OCI-LY1 (cell line): ENCODE data around the gene IZUMO1.

ENCODE experiments used
- H2AFZ ChIP-seq: fragments of 200-600 bp; sonication (generic), shearing (Covaris generic); 2 replicates; pipeline ENCODE4 v1.6.0; 2014; ENCODE audit warnings: antibody characterized with exemption, mild to moderate bottlenecking, low read length
- H3F3A ChIP-seq: fragments of 200-600 bp; sonication (generic), shearing (Covaris generic); 2 replicates; pipeline ENCODE4 v1.6.0; 2014; ENCODE audit warnings: mild to moderate bottlenecking, antibody characterized with exemption, low read length, moderate library complexity; ENCODE audit not compliant: insufficient read depth
- H3K27ac ChIP-seq: fragments of 200-600 bp; sonication (generic); 2 replicates; pipeline ENCODE4 v1.5.1; 2014; ENCODE audit warnings: low read length, mixed run types, mild to moderate bottlenecking, low read depth; ENCODE audit not compliant: poor library complexity, severe bottlenecking
- H3K27me3 ChIP-seq: fragments of 200-600 bp; sonication (generic); 2 replicates; pipeline ENCODE4 v1.6.0; 2014; ENCODE audit warnings: antibody characterized with exemption, mild to moderate bottlenecking, low read length, moderate library complexity; ENCODE audit not compliant: insufficient read depth
- H3K36me3 ChIP-seq: fragments of 200-600 bp; sonication (generic); 2 replicates; pipeline ENCODE4 v1.6.1; 2014; ENCODE audit warnings: mild to moderate bottlenecking, antibody characterized with exemption, low read length, moderate library complexity, mixed read lengths; ENCODE audit not compliant: insufficient read depth
- H3K4me1 ChIP-seq: fragments of 200-600 bp; sonication (generic); 2 replicates; pipeline ENCODE4 v1.5.1; 2014; ENCODE audit warnings: mild to moderate bottlenecking, low read length, moderate library complexity; ENCODE audit not compliant: insufficient read depth, severe bottlenecking
- H3K4me2 ChIP-seq: fragments of 200-600 bp; sonication (generic), shearing (Covaris generic); 2 replicates; pipeline ENCODE4 v1.6.1; 2014; ENCODE audit warnings: low read length
- H3K4me3 ChIP-seq: fragments of 200-600 bp; sonication (generic); 2 replicates; pipeline ENCODE4 v1.5.1; 2014; ENCODE audit warnings: low read length, low read depth, mild to moderate bottlenecking, mixed read lengths; ENCODE audit not compliant: poor library complexity, severe bottlenecking
- H3K79me2 ChIP-seq: fragments of 200-600 bp; shearing (Covaris generic); 2 replicates; pipeline ENCODE4 v1.6.1; 2016; ENCODE audit warnings: mixed run types, low read length, mixed read lengths; ENCODE audit not compliant: insufficient read depth
- H3K9ac ChIP-seq: fragments of 200-600 bp; sonication (generic), shearing (Covaris generic); 2 replicates; pipeline ENCODE4 v1.6.1; 2014; ENCODE audit warnings: mild to moderate bottlenecking, low read length, mixed read lengths
- H3K9me2 ChIP-seq: fragments of 200-600 bp; sonication (generic), shearing (Covaris generic); 2 replicates; pipeline ENCODE4 v1.6.1; 2014; ENCODE audit warnings: low read depth, mild to moderate bottlenecking, low read length, mixed read lengths
- H3K9me3 ChIP-seq: fragments of 200-600 bp; shearing (Covaris generic); 2 replicates; pipeline ENCODE4 v1.6.1; 2014; ENCODE audit warnings: low read length, mixed read lengths
- H4K20me1 ChIP-seq: fragments of 200-600 bp; sonication (generic), shearing (Covaris generic); 2 replicates; pipeline ENCODE4 v1.6.0; 2016; ENCODE audit warnings: mild to moderate bottlenecking, low read length; ENCODE audit not compliant: insufficient read depth
- EZH2 ChIP-seq: fragments of 200-600 bp; sonication (generic), shearing (Covaris generic); IDR thresholded peaks from 2 replicates; pipeline ENCODE4 v1.8.0; 2017; ENCODE audit warnings: borderline replicate concordance, mixed run types, mild to moderate bottlenecking, antibody characterized with exemption, low read length, moderate library complexity, mixed read lengths
- TF ChIP-seq, protein P1 (sequence below): fragments of 200-600 bp; sonication (generic), shearing (Covaris generic); IDR thresholded peaks from 2 replicates; pipeline ENCODE4 v1.5.1; 2017; ENCODE audit warnings: mild to moderate bottlenecking, antibody characterized with exemption, low read length, moderate library complexity, mixed read lengths

The IZUMO1 gene

GRCh38 chr19:48713041-48713863 is 33.5 kb downstream of the IZUMO1 start:
- Histone ChIP-seq H2AFZ (peak overlapping the region; percentile 45; the same call in 1 of the 2 replicates), H3K4me2 (peak overlapping the region; percentile 74), H3K4me3 (peak overlapping the region; percentile 65), H3F3A (no peaks in the 10 kb centered on the region), H3K9ac (peak overlapping the region; percentile 60), H3K9me3 (no peaks in the 10 kb centered on the region), H3K27me3 (peaks cover 5% of the 10 kb centered on the region; the same call in 1 of the 2 replicates), H3K9me2 (no peaks in the 10 kb centered on the region), H3K79me2 (no peaks in the 10 kb centered on the region), H3K27ac (no peak overlapping the region), H3K4me1 (peaks cover 28% of the 10 kb centered on the region), H4K20me1 (no peaks in the 10 kb centered on the region), H3K36me3 (no peaks in the 10 kb centered on the region; the same call in 1 of the 2 replicates)
- no peak for TF ChIP-seq EZH2
- TF ChIP-seq, protein P1, sequence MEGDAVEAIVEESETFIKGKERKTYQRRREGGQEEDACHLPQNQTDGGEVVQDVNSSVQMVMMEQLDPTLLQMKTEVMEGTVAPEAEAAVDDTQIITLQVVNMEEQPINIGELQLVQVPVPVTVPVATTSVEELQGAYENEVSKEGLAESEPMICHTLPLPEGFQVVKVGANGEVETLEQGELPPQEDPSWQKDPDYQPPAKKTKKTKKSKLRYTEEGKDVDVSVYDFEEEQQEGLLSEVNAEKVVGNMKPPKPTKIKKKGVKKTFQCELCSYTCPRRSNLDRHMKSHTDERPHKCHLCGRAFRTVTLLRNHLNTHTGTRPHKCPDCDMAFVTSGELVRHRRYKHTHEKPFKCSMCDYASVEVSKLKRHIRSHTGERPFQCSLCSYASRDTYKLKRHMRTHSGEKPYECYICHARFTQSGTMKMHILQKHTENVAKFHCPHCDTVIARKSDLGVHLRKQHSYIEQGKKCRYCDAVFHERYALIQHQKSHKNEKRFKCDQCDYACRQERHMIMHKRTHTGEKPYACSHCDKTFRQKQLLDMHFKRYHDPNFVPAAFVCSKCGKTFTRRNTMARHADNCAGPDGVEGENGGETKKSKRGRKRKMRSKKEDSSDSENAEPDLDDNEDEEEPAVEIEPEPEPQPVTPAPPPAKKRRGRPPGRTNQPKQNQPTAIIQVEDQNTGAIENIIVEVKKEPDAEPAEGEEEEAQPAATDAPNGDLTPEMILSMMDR, result no peak

GRCh38 chr19:48711106-48711662 is 35.5 kb downstream of the IZUMO1 start:
- TF ChIP-seq, protein P1, result no peak
- TF ChIP-seq EZH2, result no peak
- Histone ChIP-seq H3K27ac (no peak overlapping the region), H3K9me3 (no peaks in the 10 kb centered on the region)

GRCh38 chr19:48708471-48708870 is 38.2 kb downstream of the IZUMO1 start:
- Histone ChIP-seq H3K9me3 (no peaks in the 10 kb centered on the region), H3K4me2 (no peak overlapping the region), H3F3A (no peaks in the 10 kb centered on the region), H3K9ac (no peak overlapping the region), H2AFZ (no peak overlapping the region), H3K27me3 (peaks cover 5% of the 10 kb centered on the region; the same call in 1 of the 2 replicates), H3K27ac (no peak overlapping the region), H3K36me3 (no peaks in the 10 kb centered on the region; the same call in 1 of the 2 replicates), H3K4me1 (peaks cover 5% of the 10 kb centered on the region), H4K20me1 (no peaks in the 10 kb centered on the region), H3K79me2 (no peaks in the 10 kb centered on the region), H3K9me2 (no peaks in the 10 kb centered on the region), H3K4me3 (no peak overlapping the region)
- TF ChIP-seq, protein P1, result no peak
- no peak for TF ChIP-seq EZH2

More at GRCh38 chr19:48711106-48711662, 35.5 kb downstream of the IZUMO1 start:
- H3K27me3 ChIP-seq, result peaks cover 5% of the 10 kb centered on the region; the same call in 1 of the 2 replicates
- no peak overlapping the region for H2AFZ ChIP-seq
- H3K4me1 ChIP-seq, result peaks cover 24% of the 10 kb centered on the region
- no peaks in the 10 kb centered on the region for H3K9me2 ChIP-seq
- H3F3A ChIP-seq, result no peaks in the 10 kb centered on the region
- H4K20me1 ChIP-seq, result no peaks in the 10 kb centered on the region
- H3K79me2 ChIP-seq, result no peaks in the 10 kb centered on the region
- no peak overlapping the region for H3K4me3 ChIP-seq
- H3K36me3 ChIP-seq, result no peaks in the 10 kb centered on the region; the same call in 1 of the 2 replicates
- H3K4me2 ChIP-seq, result no peak overlapping the region
- no peak overlapping the region for H3K9ac ChIP-seq
